ENCODE measurements around the gene CENPF. TPM values are rescaled to one million over a fixed set of nuclear protein-coding genes. Genes with fewer than 3 reads are reported as not detected.
A peak's percentile ranks its signal among the peaks of the same experiment; 100 is the strongest.

Gene CENPF
- total RNA-seq, 2 experiments from 2014 or later, result 125 to 135 TPM

DNA sequence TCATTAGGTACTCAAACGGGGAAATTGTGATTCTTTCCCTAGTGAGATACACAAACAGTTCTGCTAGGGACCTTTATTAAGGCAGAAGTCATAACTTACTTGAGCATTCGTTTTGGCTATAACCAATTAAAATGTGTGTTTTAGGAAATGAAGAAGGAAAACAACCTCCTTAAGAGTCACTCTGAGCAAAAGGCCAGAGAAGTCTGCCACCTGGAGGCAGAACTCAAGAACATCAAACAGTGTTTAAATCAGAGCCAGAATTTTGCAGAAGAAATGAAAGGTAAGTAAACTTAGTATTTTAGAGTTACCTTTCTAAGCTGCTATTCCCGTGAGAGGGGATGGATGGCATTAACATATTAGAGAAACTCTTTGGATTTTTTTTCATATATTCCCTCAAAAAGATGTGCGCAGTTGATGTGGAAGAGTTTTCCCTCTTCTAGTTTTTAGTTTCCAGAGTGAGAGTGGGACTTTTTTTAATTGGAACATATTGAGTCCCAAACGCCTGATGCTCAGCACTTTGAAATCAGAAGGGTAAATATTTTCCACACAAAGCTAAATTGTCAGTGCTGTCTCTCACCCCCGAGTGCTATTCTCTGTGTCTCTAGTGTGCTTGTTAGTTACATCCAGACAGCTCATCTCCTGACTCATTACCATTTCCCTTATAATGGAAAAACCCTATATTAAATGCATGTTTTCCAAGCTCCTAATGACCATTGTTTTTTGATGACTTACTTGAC is 34.9 kb downstream of the CENPF start:
- H3K27me3 Mint-ChIP-seq, result no peaks in the 10 kb centered on the region
- peaks cover 27% of the 10 kb centered on the region for H3K4me1 Mint-ChIP-seq
- H3K36me3 Mint-ChIP-seq (ENCODE audit: low read depth), result peaks cover 52% of the 10 kb centered on the region
- DNase-seq, result peak; percentile 33
- H3K27ac Mint-ChIP-seq, result peak overlapping the region; percentile 55
- POLR2A ChIA-PET, result interaction anchor here (1.1 to 1.4 kb wide), 2 partner anchors 15 to 358 kb away, joined by 3 to 5 read pairs; partner anchors contain the start of gene SMYD2
- CTCF ChIA-PET, result interaction anchor here (0.7 to 7.3 kb wide), 7 partner anchors 9 to 402 kb away, joined by 3 to 59 read pairs (median 14); no protein-coding TSS in a partner anchor
- H3K9me3 Mint-ChIP-seq, result no peaks in the 10 kb centered on the region
- H3K4me3 Mint-ChIP-seq, result no peak overlapping the region

DNA sequence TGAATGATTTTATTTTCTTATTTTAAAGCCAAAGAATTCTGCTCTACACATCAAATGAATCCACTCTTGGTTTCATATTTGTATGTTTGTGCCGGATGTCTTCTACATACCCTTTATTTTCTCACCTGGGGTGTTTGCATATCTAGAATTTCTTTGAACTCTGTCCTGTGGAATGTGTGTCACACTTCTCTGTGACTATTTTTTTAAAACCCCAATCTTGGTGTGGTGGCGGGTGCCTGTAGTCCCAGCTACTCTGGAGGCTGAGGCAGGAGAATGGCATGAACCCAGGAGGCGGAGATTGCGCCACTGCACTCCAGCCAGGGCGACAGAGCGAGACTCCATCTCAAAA is 35.4 kb downstream of the CENPF start:
- peak overlapping the region; percentile 55 for H3K27ac Mint-ChIP-seq
- H3K27me3 Mint-ChIP-seq, result no peaks in the 10 kb centered on the region
- H3K9me3 Mint-ChIP-seq, result no peaks in the 10 kb centered on the region
- DNase-seq, result no peak
- H3K36me3 Mint-ChIP-seq (ENCODE audit: low read depth), result peaks cover 47% of the 10 kb centered on the region
- ChIA-PET CTCF (interaction anchor here (0.8 to 7.3 kb wide), 6 partner anchors 9 to 306 kb away, joined by 3 to 59 read pairs (median 15); no protein-coding TSS in a partner anchor), POLR2A (interaction anchor here (1.1 to 1.4 kb wide), 2 partner anchors 14 to 358 kb away, joined by 3 to 5 read pairs; partner anchors contain the start of gene SMYD2)
- H3K4me3 Mint-ChIP-seq, result no peak overlapping the region
- peaks cover 27% of the 10 kb centered on the region for H3K4me1 Mint-ChIP-seq

DNA sequence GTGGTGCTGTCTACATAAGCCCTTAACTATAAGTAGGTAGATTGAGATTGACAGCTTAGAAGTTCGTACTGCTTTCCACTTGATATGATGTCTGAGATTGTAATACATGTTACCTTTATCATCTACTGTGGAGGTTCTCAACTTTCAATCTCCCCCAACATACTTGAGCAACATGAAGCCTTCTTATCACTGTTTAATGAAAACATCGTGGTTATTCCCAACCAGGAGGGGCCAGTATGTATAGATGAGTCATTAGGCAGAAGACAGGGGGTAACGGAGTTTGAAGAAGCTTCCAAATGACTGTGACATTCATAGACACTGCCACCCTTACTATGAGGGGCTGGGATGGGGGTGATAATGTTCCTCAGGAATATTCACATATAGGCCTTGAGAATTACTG is 36.0 kb downstream of the CENPF start:
- Mint-ChIP-seq H3K27me3 (no peaks in the 10 kb centered on the region), H3K9me3 (no peaks in the 10 kb centered on the region), H3K4me3 (no peak overlapping the region), H3K36me3 (ENCODE audit: low read depth) (peaks cover 48% of the 10 kb centered on the region), H3K27ac (no peak overlapping the region), H3K4me1 (peaks cover 24% of the 10 kb centered on the region)
- ChIA-PET POLR2A (interaction anchor here (1.1 to 1.4 kb wide), 2 partner anchors 14 to 359 kb away, joined by 3 to 5 read pairs; partner anchors contain the start of gene SMYD2), CTCF (interaction anchor here (1.5 to 7.3 kb wide), 5 partner anchors 8 to 307 kb away, joined by 3 to 59 read pairs (median 16); no protein-coding TSS in a partner anchor)
- no peak for DNase-seq

DNA sequence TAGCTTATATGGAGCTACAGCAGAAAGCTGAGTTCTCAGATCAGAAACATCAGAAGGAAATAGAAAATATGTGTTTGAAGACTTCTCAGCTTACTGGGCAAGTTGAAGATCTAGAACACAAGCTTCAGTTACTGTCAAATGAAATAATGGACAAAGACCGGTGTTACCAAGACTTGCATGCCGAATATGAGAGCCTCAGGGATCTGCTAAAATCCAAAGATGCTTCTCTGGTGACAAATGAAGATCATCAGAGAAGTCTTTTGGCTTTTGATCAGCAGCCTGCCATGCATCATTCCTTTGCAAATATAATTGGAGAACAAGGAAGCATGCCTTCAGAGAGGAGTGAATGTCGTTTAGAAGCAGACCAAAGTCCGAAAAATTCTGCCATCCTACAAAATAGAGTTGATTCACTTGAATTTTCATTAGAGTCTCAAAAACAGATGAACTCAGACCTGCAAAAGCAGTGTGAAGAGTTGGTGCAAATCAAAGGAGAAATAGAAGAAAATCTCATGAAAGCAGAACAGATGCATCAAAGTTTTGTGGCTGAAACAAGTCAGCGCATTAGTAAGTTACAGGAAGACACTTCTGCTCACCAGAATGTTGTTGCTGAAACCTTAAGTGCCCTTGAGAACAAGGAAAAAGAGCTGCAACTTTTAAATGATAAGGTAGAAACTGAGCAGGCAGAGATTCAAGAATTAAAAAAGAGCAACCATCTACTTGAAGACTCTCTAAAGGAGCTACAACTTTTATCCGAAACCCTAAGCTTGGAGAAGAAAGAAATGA is 37.6 kb downstream of the CENPF start:
- POLR2A ChIA-PET, result interaction anchor here (0.7 to 1.0 kb wide), 3 partner anchors 11 to 213 kb away, joined by 3 read pairs; no protein-coding TSS in a partner anchor
- Mint-ChIP-seq H3K27ac (no peak overlapping the region), H3K9me3 (no peaks in the 10 kb centered on the region), H3K36me3 (ENCODE audit: low read depth) (peaks cover 49% of the 10 kb centered on the region), H3K4me1 (peaks cover 23% of the 10 kb centered on the region), H3K27me3 (no peaks in the 10 kb centered on the region), H3K4me3 (no peak overlapping the region)
- CTCF ChIA-PET, result interaction anchor here (1.0 to 7.3 kb wide), 4 partner anchors 8 to 24 kb away, joined by 3 to 59 read pairs (median 8); no protein-coding TSS in a partner anchor
- no peak for DNase-seq

DNA sequence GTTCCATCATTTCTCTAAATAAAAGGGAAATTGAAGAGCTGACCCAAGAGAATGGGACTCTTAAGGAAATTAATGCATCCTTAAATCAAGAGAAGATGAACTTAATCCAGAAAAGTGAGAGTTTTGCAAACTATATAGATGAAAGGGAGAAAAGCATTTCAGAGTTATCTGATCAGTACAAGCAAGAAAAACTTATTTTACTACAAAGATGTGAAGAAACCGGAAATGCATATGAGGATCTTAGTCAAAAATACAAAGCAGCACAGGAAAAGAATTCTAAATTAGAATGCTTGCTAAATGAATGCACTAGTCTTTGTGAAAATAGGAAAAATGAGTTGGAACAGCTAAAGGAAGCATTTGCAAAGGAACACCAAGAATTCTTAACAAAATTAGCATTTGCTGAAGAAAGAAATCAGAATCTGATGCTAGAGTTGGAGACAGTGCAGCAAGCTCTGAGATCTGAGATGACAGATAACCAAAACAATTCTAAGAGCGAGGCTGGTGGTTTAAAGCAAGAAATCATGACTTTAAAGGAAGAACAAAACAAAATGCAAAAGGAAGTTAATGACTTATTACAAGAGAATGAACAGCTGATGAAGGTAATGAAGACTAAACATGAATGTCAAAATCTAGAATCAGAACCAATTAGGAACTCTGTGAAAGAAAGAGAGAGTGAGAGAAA is 38.4 kb downstream of the CENPF start:
- DNase-seq, result no peak
- Mint-ChIP-seq H3K4me1 (peaks cover 25% of the 10 kb centered on the region), H3K27me3 (no peaks in the 10 kb centered on the region), H3K27ac (no peak overlapping the region), H3K9me3 (no peaks in the 10 kb centered on the region), H3K36me3 (ENCODE audit: low read depth) (peaks cover 50% of the 10 kb centered on the region), H3K4me3 (no peak overlapping the region)
- ChIA-PET POLR2A (interaction anchor here (0.7 to 1.0 kb wide), 5 partner anchors 9 to 214 kb away, joined by 3 read pairs; no protein-coding TSS in a partner anchor), CTCF (interaction anchor here (1.0 to 7.3 kb wide), 5 partner anchors 9 to 309 kb away, joined by 3 to 59 read pairs (median 6); no protein-coding TSS in a partner anchor)

DNA sequence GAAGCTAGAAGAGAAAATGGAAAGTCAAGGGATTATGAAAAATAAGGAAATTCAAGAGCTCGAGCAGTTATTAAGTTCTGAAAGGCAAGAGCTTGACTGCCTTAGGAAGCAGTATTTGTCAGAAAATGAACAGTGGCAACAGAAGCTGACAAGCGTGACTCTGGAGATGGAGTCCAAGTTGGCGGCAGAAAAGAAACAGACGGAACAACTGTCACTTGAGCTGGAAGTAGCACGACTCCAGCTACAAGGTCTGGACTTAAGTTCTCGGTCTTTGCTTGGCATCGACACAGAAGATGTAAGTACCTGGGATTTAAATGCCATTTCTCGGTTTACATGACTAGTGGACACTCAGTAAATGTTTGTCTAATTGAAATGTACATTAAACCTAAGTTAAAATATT is 40.0 kb downstream of the CENPF start:
- Mint-ChIP-seq H3K4me3 (no peak overlapping the region), H3K4me1 (peaks cover 17% of the 10 kb centered on the region), H3K36me3 (ENCODE audit: low read depth) (peaks cover 58% of the 10 kb centered on the region), H3K9me3 (no peaks in the 10 kb centered on the region), H3K27ac (no peak overlapping the region), H3K27me3 (no peaks in the 10 kb centered on the region)
- no peak for DNase-seq
- ChIA-PET CTCF (interaction anchor here (7.3 kb wide), 1 partner anchor 15 kb away, joined by 59 read pairs; no protein-coding TSS in a partner anchor), POLR2A (no interaction called here)

DNA sequence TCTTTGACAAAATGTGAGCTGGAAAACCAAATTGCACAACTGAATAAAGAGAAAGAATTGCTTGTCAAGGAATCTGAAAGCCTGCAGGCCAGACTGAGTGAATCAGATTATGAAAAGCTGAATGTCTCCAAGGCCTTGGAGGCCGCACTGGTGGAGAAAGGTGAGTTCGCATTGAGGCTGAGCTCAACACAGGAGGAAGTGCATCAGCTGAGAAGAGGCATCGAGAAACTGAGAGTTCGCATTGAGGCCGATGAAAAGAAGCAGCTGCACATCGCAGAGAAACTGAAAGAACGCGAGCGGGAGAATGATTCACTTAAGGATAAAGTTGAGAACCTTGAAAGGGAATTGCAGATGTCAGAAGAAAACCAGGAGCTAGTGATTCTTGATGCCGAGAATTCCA is 42.7 kb downstream of the CENPF start:
- Mint-ChIP-seq H3K27ac (no peak overlapping the region), H3K4me3 (no peak overlapping the region)
- CTCF ChIA-PET, result interaction anchor here (1.5 to 3.7 kb wide), 2 partner anchors 8 to 61 kb away, joined by 3 to 21 read pairs; no protein-coding TSS in a partner anchor

DNA sequence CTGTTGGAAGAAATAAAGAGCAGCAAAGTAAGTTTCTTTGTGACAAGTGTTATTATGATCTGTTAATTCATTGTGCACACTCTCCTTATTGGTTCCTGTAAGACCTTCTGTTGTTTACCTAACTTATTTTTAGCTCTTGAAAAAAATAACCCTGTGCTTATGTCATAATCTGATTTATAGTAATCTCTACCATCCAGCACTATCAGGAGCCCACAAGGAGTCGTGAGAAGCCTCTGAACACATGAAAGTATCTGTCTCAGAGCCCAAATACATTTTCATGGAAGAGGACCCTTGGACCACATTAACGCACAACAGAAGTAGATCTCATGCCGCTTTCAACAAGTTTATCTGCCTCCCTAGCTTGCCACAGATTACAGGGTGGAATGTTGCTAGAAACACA is 45.8 kb downstream of the CENPF start:
- no peak overlapping the region for H3K4me3 Mint-ChIP-seq
- peaks cover 4% of the 10 kb centered on the region for H3K4me1 Mint-ChIP-seq
- POLR2A ChIA-PET, result no interaction called here
- DNase-seq, result no peak
- no peaks in the 10 kb centered on the region for H3K9me3 Mint-ChIP-seq
- no peak overlapping the region for H3K27ac Mint-ChIP-seq
- peaks cover 86% of the 10 kb centered on the region for H3K36me3 Mint-ChIP-seq (ENCODE audit: low read depth)
- no peaks in the 10 kb centered on the region for H3K27me3 Mint-ChIP-seq
- CTCF ChIA-PET, result interaction anchor here (1.1 to 3.7 kb wide), 2 partner anchors 11 to 22 kb away, joined by 4 to 21 read pairs; no protein-coding TSS in a partner anchor

More for the DNA sequence above, 42.7 kb downstream of the CENPF start:
- no peaks in the 10 kb centered on the region for H3K27me3 Mint-ChIP-seq
- no peak for DNase-seq
- POLR2A ChIA-PET, result interaction anchor here (1.9 kb wide), 1 partner anchor 14 kb away, joined by 6 read pairs; no protein-coding TSS in a partner anchor
- no peaks in the 10 kb centered on the region for H3K9me3 Mint-ChIP-seq
- peaks cover 4% of the 10 kb centered on the region for H3K4me1 Mint-ChIP-seq
- H3K36me3 Mint-ChIP-seq (ENCODE audit: low read depth), result peaks cover 67% of the 10 kb centered on the region

DNA sequence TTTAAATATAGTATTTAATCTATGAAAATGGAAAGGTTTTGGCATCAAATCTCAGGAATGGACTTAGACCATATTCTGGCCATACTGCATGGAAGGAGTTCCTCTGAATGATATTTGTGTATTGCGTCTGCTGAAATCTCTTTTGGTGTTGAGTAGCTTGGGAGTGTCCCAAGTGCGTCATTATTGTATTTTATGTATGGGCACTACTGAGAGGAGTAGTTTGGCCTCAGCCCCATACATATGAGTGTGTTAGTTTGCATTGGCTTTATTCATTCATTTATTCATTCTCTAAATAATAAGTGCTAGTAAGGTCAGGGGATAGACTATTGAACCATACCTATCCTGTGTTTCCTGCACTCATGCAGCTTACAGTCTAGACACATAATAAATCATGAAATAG is 46.6 kb downstream of the CENPF start:
- Mint-ChIP-seq H3K9me3 (no peaks in the 10 kb centered on the region), H3K27ac (no peak overlapping the region), H3K4me3 (no peak overlapping the region), H3K36me3 (ENCODE audit: low read depth) (peaks cover 87% of the 10 kb centered on the region), H3K4me1 (peaks cover 4% of the 10 kb centered on the region), H3K27me3 (no peaks in the 10 kb centered on the region)
- POLR2A ChIA-PET, result no interaction called here
- CTCF ChIA-PET, result interaction anchor here (0.6 to 3.6 kb wide), 2 partner anchors 8 to 60 kb away, joined by 4 to 11 read pairs; no protein-coding TSS in a partner anchor
- no peak for DNase-seq

DNA sequence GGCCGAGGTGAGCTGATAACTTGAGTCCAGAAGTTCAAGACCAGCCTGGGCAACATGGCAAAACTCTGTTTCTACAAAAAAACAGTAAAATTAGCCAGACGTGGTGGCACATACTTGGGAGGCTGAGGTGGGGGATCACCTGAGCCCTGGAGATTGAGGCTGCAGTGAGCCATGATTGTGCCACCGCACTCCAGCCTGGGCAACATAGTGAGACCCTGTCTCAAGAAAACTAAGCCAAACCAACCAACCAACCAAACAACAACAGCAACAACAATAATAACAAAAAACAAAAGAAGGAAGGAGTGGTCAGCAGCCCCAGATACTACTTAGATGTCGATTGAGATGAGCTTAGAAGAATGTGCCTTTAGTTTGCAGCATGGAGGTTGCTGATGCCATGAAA is 47.7 kb downstream of the CENPF start:
- no peak overlapping the region for H3K27ac Mint-ChIP-seq
- CTCF ChIA-PET, result interaction anchor here (3.6 kb wide), 1 partner anchor 9 kb away, joined by 11 read pairs; no protein-coding TSS in a partner anchor
- no peak overlapping the region for H3K4me3 Mint-ChIP-seq
- H3K36me3 Mint-ChIP-seq (ENCODE audit: low read depth), result peaks cover 86% of the 10 kb centered on the region
- DNase-seq, result no peak
- H3K4me1 Mint-ChIP-seq, result peaks cover 2% of the 10 kb centered on the region
- no peaks in the 10 kb centered on the region for H3K9me3 Mint-ChIP-seq
- POLR2A ChIA-PET, result interaction anchor here (0.6 to 1.0 kb wide), 2 partner anchors 18 to 48 kb away, joined by 3 read pairs; no protein-coding TSS in a partner anchor
- H3K27me3 Mint-ChIP-seq, result no peaks in the 10 kb centered on the region

DNA sequence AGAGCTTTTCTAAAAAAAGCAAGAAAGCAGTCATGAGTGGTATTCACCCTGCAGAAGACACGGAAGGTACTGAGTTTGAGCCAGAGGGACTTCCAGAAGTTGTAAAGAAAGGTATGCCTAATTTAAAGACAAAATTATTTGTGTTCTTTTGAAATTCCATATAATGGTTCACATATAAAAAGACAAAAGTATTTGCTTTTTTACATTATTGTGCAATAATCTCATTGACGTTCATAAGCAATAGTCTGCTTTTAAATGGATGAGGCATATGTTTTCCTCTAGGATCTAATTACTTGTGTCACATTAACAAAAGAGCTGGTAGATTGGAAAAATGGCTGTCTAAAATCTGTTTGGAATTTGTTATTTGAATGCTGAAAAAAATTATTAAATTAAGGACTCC is 54.3 kb downstream of the CENPF start:
- H3K9me3 Mint-ChIP-seq, result no peaks in the 10 kb centered on the region
- no peak overlapping the region for H3K27ac Mint-ChIP-seq
- DNase-seq, result no peak
- peaks cover 87% of the 10 kb centered on the region for H3K36me3 Mint-ChIP-seq (ENCODE audit: low read depth)
- H3K27me3 Mint-ChIP-seq, result no peaks in the 10 kb centered on the region
- POLR2A ChIA-PET, result interaction anchor here (0.9 to 1.3 kb wide), 2 partner anchors 9 to 10 kb away, joined by 3 read pairs; no protein-coding TSS in a partner anchor
- H3K4me1 Mint-ChIP-seq, result no peaks in the 10 kb centered on the region
- CTCF ChIA-PET, result interaction anchor here (1.1 kb wide), 1 partner anchor 19 kb away, joined by 3 read pairs; no protein-coding TSS in a partner anchor
- H3K4me3 Mint-ChIP-seq, result no peak overlapping the region

DNA sequence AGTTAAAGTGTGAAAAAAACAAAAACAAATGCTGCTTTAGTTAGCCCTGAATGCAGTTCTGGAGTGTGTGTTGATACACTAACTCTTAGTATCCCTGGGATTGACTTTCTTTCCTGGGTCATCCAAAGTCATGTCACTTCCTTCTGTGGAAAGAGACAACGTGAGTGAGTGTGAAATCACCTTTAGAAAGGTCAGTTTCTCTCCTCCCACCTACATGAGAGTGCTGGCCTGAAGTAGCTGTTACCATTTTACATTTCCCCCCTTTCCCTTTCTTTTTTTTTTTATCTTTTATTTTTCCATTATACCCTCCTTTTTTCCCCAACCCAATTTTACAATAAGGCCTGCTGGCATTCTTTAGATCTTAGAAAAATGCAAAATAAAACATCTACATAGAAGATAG is 55.2 kb downstream of the CENPF start:
- no peak overlapping the region for H3K4me3 Mint-ChIP-seq

More for the DNA sequence above, 55.2 kb downstream of the CENPF start:
- POLR2A ChIA-PET, result no interaction called here
- no peaks in the 10 kb centered on the region for H3K9me3 Mint-ChIP-seq
- peaks cover 88% of the 10 kb centered on the region for H3K36me3 Mint-ChIP-seq (ENCODE audit: low read depth)
- H3K27me3 Mint-ChIP-seq, result no peaks in the 10 kb centered on the region
- no peak for DNase-seq
- CTCF ChIA-PET, result interaction anchor here (1.1 kb wide), 1 partner anchor 20 kb away, joined by 3 read pairs; no protein-coding TSS in a partner anchor
- no peaks in the 10 kb centered on the region for H3K4me1 Mint-ChIP-seq
- no peak overlapping the region for H3K27ac Mint-ChIP-seq

All from activated CD4-positive, alpha-beta memory T cell treated with anti-CD3 and anti-CD28 coated beads, Interleukin-2, amount 10 ng/mL, durations not matched to agents 7 days and 5 days (primary cell).